GM23338 (cell line): ENCODE results near the gene SMC2. TPM values are rescaled to one million over a fixed set of nuclear protein-coding genes. Genes with fewer than 3 reads are reported as not detected.

Experiments
- CREB1 ChIP-seq: fragments of 250-450 bp; sonication (Bioruptor Pico); IDR thresholded peaks from 2 replicates; pipeline ENCODE4 v1.5.0; 2020; ENCODE audit warnings: low read depth, mild to moderate bottlenecking, moderate library complexity
- EZH2 ChIP-seq: fragments of 200-600 bp; sonication (generic); IDR thresholded peaks from one replicate; pipeline ENCODE4 v1.8.0; 2017; ENCODE audit warnings: antibody characterized with exemption, mild to moderate bottlenecking, low read depth; ENCODE audit not compliant: unreplicated experiment
- REST ChIP-seq: IDR thresholded peaks from one replicate; pipeline ENCODE4 v1.6.1; 2018; ENCODE audit warnings: antibody characterized with exemption; ENCODE audit not compliant: unreplicated experiment
- ZNF114 ChIP-seq: fragments of 250-450 bp; sonication (Bioruptor Pico); IDR thresholded peaks from 2 replicates; pipeline ENCODE4 v1.5.0; 2020; ENCODE audit warnings: mild to moderate bottlenecking, moderate library complexity
- polyA plus RNA-seq: library from polyadenylated mRNA; unstranded; fragments of >200 nt; fragmentation: Nextera tagmentation; extraction: Ambion mirVana; gene quantifications from 2 replicates; pipeline ENCODE4 v1.2.1, GENCODE V29; 2016
- total RNA-seq: library from RNA; depleted of rRNA; stranded (reverse); fragments of >200 nt; shearing (Covaris generic); gene quantifications from 2 replicates; pipeline ENCODE4 v1.2.3, GENCODE V29; 2014
- TF ChIP-seq, protein P1 (sequence below): fragments of 250-450 bp; sonication (Bioruptor Pico); IDR thresholded peaks from 2 replicates; pipeline ENCODE4 v1.5.0; 2020; ENCODE audit warnings: mild to moderate bottlenecking, moderate library complexity
- TF ChIP-seq, protein P2 (sequence below), 2 experiments: fragments of 200-600 bp in 1 of 2; sonication (generic) in 1 of 2; conservative IDR thresholded peaks; 2 replicates each; pipeline versions ENCODE4 v1.5.1 to v1.6.1; 2016 to 2017; ENCODE audit warnings: antibody characterized with exemption in 2 of 2, low read depth in 2 of 2, mild to moderate bottlenecking in 2 of 2, moderate library complexity in 1 of 2

SMC2 gene
- total and polyA plus RNA-seq, 2 experiments from 2014 or later = 32.7 to 123 TPM

DNA sequence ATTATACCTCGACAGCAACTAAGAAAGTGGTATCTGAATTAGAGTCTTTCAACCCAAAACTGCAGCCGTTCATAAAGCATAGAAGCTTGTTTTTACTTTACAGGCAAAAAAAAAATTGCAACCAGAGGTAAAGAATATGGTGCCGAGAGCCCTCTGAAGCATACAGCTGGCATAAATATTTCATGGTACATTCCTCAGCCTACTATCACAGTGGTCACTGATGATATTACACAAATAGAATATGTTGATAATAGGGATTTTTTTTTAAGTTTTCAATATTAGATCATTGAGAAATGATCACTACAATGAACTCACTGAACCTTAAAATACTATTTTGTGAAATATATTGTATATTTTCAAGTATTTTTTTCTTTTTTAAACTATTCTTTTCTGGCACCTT lies 6.2 kb upstream of the SMC2 start (continued):
- TF ChIP-seq, protein P1, sequence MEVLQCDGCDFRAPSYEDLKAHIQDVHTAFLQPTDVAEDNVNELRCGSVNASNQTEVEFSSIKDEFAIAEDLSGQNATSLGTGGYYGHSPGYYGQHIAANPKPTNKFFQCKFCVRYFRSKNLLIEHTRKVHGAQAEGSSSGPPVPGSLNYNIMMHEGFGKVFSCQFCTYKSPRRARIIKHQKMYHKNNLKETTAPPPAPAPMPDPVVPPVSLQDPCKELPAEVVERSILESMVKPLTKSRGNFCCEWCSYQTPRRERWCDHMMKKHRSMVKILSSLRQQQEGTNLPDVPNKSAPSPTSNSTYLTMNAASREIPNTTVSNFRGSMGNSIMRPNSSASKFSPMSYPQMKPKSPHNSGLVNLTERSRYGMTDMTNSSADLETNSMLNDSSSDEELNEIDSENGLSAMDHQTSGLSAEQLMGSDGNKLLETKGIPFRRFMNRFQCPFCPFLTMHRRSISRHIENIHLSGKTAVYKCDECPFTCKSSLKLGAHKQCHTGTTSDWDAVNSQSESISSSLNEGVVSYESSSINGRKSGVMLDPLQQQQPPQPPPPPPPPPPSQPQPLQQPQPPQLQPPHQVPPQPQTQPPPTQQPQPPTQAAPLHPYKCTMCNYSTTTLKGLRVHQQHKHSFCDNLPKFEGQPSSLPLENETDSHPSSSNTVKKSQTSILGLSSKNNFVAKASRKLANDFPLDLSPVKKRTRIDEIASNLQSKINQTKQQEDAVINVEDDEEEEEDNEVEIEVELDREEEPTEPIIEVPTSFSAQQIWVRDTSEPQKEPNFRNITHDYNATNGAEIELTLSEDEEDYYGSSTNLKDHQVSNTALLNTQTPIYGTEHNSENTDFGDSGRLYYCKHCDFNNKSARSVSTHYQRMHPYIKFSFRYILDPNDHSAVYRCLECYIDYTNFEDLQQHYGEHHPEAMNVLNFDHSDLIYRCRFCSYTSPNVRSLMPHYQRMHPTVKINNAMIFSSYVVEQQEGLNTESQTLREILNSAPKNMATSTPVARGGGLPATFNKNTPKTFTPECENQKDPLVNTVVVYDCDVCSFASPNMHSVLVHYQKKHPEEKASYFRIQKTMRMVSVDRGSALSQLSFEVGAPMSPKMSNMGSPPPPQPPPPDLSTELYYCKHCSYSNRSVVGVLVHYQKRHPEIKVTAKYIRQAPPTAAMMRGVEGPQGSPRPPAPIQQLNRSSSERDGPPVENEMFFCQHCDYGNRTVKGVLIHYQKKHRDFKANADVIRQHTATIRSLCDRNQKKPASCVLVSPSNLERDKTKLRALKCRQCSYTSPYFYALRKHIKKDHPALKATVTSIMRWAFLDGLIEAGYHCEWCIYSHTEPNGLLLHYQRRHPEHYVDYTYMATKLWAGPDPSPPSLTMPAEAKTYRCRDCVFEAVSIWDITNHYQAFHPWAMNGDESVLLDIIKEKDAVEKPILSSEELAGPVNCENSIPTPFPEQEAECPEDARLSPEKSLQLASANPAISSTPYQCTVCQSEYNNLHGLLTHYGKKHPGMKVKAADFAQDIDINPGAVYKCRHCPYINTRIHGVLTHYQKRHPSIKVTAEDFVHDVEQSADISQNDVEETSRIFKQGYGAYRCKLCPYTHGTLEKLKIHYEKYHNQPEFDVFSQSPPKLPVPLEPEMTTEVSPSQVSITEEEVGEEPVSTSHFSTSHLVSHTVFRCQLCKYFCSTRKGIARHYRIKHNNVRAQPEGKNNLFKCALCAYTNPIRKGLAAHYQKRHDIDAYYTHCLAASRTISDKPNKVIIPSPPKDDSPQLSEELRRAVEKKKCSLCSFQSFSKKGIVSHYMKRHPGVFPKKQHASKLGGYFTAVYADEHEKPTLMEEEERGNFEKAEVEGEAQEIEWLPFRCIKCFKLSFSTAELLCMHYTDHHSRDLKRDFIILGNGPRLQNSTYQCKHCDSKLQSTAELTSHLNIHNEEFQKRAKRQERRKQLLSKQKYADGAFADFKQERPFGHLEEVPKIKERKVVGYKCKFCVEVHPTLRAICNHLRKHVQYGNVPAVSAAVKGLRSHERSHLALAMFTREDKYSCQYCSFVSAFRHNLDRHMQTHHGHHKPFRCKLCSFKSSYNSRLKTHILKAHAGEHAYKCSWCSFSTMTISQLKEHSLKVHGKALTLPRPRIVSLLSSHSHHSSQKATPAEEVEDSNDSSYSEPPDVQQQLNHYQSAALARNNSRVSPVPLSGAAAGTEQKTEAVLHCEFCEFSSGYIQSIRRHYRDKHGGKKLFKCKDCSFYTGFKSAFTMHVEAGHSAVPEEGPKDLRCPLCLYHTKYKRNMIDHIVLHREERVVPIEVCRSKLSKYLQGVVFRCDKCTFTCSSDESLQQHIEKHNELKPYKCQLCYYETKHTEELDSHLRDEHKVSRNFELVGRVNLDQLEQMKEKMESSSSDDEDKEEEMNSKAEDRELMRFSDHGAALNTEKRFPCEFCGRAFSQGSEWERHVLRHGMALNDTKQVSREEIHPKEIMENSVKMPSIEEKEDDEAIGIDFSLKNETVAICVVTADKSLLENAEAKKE (CRISPR knock-in tag) = no peak
- TF ChIP-seq EZH2 (no peak), REST (no peak), CREB1 (CRISPR knock-in tag) (no peak), ZNF114 (no peak)
- TF ChIP-seq, protein P2, sequence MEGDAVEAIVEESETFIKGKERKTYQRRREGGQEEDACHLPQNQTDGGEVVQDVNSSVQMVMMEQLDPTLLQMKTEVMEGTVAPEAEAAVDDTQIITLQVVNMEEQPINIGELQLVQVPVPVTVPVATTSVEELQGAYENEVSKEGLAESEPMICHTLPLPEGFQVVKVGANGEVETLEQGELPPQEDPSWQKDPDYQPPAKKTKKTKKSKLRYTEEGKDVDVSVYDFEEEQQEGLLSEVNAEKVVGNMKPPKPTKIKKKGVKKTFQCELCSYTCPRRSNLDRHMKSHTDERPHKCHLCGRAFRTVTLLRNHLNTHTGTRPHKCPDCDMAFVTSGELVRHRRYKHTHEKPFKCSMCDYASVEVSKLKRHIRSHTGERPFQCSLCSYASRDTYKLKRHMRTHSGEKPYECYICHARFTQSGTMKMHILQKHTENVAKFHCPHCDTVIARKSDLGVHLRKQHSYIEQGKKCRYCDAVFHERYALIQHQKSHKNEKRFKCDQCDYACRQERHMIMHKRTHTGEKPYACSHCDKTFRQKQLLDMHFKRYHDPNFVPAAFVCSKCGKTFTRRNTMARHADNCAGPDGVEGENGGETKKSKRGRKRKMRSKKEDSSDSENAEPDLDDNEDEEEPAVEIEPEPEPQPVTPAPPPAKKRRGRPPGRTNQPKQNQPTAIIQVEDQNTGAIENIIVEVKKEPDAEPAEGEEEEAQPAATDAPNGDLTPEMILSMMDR (conservative IDR thresholded peaks at IDR 0.05; ENCODE audit: low read depth in 2 of 2) = no peak
